Hepatic stellate cell (primary cell): Measurements from ENCODE around the gene MYO1H.

Experiments used
- DNase-seq: peaks from one replicate; pipeline ENCODE4 v3.0.0; 2011; ENCODE audit warnings: low spot score

Gene MYO1H

GRCh38 chr12:109449845-109450532 lies 102.3 kb downstream of the MYO1H start:
- no peak for DNase-seq

DNA sequence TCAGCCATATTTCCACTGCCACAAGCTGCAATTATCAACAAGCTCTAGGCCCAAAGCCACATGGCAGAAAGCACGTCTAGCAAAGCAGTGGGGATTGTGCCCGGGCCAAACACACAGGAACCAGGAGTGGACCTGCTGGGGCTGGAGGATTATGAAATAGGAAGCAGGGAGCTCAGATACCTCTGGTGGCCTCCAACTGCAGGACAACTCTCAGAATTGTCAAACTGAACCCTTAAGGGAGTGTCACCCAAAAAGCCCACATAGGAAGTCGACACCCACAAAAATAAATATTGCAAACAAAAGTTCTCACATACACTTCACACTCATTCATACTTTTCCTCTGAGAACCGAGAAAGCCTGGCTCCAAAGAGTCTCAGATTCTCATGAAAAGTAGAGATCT lies 103.3 kb downstream of the MYO1H start:
- no peak for DNase-seq

- DNase-seq: no peak
Measured at GRCh38 chr12:109451400-109451799, 103.7 kb downstream of the MYO1H start.

DNA sequence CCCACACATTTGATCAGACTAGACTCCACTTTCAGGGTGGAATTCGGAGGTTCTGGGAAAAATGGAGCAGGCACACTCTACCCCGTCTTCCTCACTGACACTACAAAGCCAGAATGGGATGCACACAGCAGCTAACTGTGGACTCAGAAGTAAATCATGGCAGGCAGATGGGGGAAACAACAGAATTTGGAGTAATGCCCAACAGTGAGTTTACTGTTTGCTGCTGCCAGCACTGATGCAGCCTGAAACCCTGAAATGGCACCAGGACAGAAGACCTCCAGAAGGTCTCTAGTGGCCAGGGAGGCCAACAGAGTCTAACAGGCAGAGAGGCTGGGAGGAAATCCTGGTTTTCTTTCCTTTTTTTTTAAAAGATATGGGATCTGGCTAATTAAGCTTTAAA lies 104.8 kb downstream of the MYO1H start:
- no peak for DNase-seq

GRCh38 chr12:109455706-109456105 lies 108.0 kb downstream of the MYO1H start:
- DNase-seq: no peak

GRCh38 chr12:109458086-109458485 lies 110.4 kb downstream of the MYO1H start:
- peak; percentile 72 for DNase-seq

DNA sequence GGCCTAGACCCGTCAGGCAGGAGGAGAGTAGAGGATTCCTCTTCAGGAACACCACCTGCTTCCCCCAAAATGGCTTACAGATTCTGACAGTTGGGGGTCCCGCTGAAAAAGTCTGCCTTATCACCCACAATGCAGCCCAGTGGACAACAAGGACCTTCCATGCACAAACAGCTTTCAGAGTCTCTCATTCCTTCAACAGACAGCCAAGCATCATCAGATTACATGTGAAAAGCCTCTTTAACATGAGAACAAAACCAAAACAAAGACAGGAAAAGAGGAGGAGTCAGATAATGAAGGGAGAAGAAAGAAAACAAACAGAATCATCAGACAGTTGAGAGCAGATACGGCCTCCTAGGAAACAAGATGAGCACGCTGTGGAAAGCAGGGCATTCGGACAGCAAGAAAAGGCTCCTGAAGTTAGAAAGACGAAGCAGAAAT lies 111.1 kb downstream of the MYO1H start:
- DNase-seq: no peak

GRCh38 chr12:109459247-109459646 lies 111.5 kb downstream of the MYO1H start:
- DNase-seq: no peak

GRCh38 chr12:109460538-109460937 lies 112.8 kb downstream of the MYO1H start:
- DNase-seq: no peak

DNA sequence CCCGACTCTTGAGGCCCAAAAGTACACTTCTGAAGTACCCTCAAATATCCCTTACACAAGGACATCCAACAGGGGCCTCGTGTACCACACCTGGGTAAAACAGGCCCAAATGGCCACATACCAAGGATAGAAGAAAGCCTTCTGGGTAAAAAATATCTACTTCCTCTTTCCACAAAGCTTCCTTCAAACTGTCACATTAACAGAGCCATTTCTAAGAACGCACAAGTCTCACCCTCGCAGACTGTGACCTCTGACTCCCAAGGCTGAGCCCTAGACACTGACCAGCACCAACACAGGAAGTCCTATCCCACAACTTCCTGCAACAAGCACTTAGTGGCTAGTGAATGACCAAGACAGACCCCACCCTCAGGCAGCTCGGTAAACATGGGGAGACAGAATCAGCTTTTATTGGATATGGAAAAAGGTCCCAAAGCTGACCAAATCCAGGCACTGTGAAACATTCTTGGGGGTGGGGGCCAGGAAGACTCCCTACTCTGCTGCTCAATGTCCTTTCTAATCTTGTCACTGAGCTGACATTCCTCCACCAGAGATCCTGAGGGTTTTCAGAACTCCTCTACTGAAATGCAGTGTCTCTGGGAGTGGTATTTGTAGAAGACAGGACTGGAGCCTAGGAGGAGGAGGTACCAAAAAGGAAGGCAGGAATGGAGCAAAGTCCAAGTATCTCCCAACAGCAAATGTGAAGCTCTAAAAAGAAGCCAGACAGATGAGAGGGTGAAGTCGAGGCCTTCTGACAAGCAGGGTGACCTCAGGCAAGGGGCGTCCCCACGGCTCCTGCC lies 113.5 kb downstream of the MYO1H start:
- peak; percentile 64 for DNase-seq

DNA sequence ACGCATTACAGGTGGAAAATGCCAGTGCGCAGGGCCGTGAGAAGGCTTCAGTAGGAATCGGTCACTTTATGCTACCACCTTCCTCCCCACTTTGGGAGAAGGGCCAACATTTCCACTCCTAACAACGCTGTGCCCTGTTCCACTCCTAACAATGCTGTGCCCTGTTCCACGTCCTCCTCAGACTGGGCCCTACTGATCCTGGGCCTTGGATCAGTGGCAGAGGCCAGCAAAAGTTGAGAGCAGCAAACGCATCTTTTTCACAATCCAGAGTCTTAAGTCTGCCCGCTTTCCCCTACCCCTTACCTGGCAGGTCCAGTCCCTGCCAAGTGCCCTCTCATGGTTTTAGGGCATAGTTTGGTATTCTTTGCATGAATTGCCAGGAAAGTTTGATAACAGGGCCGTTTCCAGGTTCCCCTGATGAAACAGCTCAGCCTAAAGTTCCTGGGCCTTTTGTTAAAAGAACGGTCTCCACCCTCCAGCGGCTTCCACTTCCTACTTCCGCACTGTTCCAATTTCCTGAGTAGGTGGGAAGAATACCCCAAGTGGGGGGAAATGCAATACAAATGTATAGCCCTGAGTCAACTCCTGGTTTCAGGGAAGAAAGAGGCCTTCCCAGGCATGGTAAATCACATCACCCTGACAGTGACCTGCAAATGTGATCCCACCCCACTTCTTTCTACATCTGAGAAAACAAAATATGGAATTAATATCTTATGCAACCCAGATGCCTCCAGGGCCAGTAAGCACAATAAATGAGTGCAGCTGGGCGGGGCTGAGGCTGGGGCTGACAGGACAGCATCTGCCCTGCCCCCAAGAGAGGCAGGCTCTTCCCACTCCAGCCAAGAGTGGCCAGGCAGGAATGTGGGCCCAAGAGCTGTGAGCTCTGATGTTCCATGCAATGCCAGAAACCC lies 114.4 kb downstream of the MYO1H start:
- peak; percentile 91 for DNase-seq

- DNase-seq: peak; percentile 86
Measured at GRCh38 chr12:109462868-109463692, 115.4 kb downstream of the MYO1H start.

DNA sequence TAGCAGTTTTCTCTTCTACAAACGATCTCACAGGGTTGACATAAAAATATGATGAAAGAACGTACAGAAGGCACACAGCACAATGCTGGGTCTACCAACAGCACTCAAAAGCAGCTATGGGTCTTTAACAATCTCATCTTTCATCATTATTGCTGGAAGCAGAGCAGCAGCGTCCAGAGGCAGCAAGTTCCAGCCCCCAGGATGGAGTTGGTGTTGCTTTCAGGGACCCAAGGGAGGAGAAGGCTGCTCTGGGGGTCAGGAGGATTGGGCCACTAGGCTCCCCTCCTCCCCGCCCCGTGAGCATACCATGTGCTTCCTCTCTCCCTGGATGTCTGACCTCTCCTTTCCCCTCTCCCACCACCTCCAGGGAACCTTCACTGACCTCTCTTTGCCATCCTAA lies 116.1 kb downstream of the MYO1H start:
- DNase-seq: no peak

GRCh38 chr12:109464642-109465351 lies 117.1 kb downstream of the MYO1H start:
- no peak for DNase-seq

DNA sequence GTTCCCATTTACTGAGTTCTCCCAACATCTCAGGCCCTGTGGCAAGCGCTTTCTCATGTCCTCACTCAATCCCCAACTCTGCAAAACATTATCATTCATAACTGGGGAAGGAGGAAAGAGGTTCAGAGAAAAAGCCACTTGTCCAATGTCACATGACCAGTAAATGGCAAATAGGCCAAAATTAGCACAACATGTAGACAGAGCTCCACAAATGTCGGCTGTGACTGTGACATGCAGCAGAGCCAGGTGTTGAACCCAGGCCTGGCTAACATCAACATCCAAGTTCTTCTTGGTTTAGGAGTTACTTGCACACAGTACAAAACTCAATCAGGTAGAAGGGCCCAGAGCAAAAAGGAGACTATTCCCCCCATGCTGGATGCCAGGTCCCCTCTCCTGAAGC lies 118.6 kb downstream of the MYO1H start:
- DNase-seq: no peak

GRCh38 chr12:109466821-109467220 lies 119.1 kb downstream of the MYO1H start:
- DNase-seq: no peak

DNA sequence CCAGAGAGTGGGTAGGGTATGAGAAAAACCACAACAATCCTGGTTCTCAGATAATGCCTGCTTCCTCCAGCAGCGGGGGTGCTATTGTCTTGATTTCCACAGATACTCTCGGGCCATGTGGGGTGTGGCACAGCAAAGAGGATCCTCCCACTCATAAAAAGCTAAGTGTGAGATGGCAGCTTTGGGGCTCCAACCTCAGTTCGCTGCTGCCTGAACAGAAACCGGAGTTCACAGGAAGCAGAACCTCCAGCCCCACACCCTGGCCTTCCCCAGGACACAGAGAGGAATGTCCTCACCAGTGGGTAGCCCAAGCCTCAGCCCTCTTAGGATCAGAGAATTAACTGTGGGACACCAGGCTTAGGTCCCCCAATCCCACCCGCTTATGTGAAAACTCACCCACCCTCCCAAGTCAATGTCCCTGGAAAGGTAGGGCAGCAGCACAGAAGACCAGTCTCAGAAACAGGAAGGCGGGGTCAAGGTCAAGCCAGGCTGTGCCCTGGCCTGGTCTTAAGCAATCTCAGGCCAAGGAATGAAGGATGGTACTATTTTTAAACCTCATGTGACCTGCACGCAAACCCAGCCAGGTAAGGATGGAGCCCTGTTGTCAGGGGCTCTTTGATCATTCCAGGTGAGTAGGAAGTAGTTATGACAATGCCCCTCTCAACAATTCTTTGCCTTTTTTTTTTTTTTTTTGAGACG lies 120.4 kb downstream of the MYO1H start:
- no peak for DNase-seq

GRCh38 chr12:109469517-109469916 lies 121.8 kb downstream of the MYO1H start:
- DNase-seq: no peak

- no peak for DNase-seq
Measured at GRCh38 chr12:109473006-109473405, 125.3 kb downstream of the MYO1H start.
